Measurements from ENCODE around the gene GPRC5B. TPM values are rescaled to one million over a fixed set of nuclear protein-coding genes. Genes with fewer than 3 reads are reported as not detected.

GPRC5B gene
- total RNA-seq, 2 experiments from 2014 or later: 0.22 to 0.55 TPM

DNA sequence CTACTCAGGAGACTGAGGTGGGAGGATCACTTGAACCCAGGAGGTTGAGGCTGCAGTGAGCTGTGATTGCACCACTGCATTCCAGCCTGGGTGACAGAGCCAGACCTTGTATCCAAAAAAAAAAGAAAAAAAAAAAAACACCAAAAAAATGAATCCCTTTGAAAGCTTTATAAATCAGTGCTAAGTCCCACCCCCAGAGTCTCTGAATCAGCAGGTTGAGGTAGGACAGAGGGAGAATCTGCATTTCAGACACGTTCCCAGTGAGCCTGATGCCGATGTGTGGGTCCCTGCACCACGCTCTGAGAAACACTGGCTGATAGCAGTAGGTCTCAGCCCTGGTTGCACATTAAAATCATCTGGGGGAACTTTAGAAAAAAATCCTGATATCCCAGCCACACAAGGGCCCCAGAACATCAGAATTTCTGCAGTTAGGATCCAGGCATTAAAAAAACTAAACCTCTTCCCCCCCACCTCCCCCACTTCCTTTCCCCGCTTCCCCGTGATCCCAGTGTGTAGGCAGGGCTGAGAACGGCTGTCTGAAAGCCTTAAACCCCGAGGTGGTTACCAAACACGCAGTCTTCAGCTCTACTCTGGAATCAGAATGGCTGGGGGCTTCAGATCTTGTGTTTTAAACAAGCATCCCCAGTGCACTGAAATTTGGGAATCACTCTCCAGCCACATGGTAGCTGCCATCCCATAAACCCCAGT, 27.3 kb upstream of the GPRC5B start:
- intact Hi-C loops (cut with micrococcal nuclease): no loop called here
- no peak overlapping the region for H3K27ac Mint-ChIP-seq
- no peaks in the 10 kb centered on the region for H3K36me3 Mint-ChIP-seq (ENCODE audit: low read depth)
- H3K4me3 Mint-ChIP-seq: no peak overlapping the region
- H3K9me3 Mint-ChIP-seq: no peaks in the 10 kb centered on the region
- H3K27me3 Mint-ChIP-seq (ENCODE audit: low read depth): peaks cover 14% of the 10 kb centered on the region
- peaks cover 8% of the 10 kb centered on the region for H3K4me1 Mint-ChIP-seq (ENCODE audit: low read depth)
- CTCF ChIA-PET: interaction anchor here (1.1 to 2.8 kb wide), 3 partner anchors 388 to 473 kb away, joined by 3 to 11 read pairs (median 8); no protein-coding TSS in a partner anchor
- no peak for DNase-seq

- Mint-ChIP-seq H3K9me3 (no peaks in the 10 kb centered on the region), H3K4me1 (ENCODE audit: low read depth) (peaks cover 8% of the 10 kb centered on the region), H3K4me3 (no peak overlapping the region), H3K36me3 (ENCODE audit: low read depth) (no peaks in the 10 kb centered on the region), H3K27me3 (ENCODE audit: low read depth) (peaks cover 14% of the 10 kb centered on the region), H3K27ac (no peak overlapping the region)
- DNase-seq: no peak
- intact Hi-C loops (cut with micrococcal nuclease): no loop called here
- CTCF ChIA-PET: interaction anchor here (1.1 to 2.8 kb wide), 2 partner anchors 388 to 473 kb away, joined by 3 to 11 read pairs; no protein-coding TSS in a partner anchor
Measured at GRCh38 chr16:19911204-19911603, 26.6 kb upstream of the GPRC5B start.

DNA sequence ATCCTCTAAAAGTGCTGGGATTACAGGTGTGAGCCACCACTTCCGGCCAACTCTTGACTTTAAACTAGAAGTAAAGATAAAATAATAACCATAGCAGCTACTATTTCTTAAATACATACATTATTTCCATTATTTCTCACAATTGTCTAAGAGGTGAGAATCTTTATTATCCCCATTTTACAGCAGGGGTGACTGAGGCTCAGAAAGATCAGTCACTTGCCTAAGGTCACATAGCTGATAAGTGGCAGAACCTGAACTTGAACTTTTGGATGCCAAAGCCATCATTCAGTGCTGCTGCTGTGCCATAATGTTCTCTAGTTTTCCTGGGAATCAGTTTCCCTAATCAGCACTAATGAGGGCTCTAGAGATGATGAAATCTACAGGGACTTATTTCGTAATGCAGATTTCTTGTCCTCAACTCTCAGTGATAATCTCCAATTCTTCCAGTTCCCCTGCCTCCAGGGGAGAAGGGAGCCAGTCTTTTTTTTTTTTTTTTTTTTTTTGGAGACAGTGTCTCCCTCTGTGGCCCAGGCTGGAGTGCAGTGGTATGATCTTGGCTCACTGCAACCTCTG, 25.2 kb upstream of the GPRC5B start:
- no peak for DNase-seq
- Mint-ChIP-seq H3K36me3 (ENCODE audit: low read depth) (no peaks in the 10 kb centered on the region), H3K27me3 (ENCODE audit: low read depth) (peaks cover 14% of the 10 kb centered on the region), H3K4me3 (no peak overlapping the region), H3K4me1 (ENCODE audit: low read depth) (peaks cover 8% of the 10 kb centered on the region), H3K27ac (no peak overlapping the region), H3K9me3 (no peaks in the 10 kb centered on the region)
- CTCF ChIA-PET: interaction anchor here (0.6 to 3.4 kb wide), 2 partner anchors 137 to 391 kb away, joined by 3 to 46 read pairs; no protein-coding TSS in a partner anchor
- intact Hi-C loops (cut with micrococcal nuclease): no loop called here

DNA sequence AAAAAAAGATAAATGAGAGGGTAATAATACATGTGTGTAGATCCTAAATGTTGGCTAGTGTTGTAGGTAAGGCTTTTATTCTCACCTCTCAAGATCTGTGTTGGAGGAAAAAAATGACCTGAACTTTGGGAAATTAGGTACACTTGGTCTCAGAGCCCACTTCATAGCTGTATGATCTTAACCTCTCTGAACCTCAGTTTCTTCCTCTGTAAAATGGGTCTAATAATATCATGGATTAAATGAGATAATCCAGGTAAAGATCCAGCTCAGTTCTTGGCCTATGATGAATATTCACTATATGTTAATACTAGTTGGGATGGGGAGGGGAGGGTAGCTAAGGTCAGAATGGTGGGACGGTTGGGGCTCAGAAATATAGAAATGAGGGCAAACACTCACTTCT, 24.3 kb upstream of the GPRC5B start:
- intact Hi-C loops (cut with micrococcal nuclease): no loop called here
- no peak for DNase-seq
- Mint-ChIP-seq H3K36me3 (ENCODE audit: low read depth) (no peaks in the 10 kb centered on the region), H3K27ac (no peak overlapping the region), H3K4me1 (ENCODE audit: low read depth) (peaks cover 8% of the 10 kb centered on the region), H3K27me3 (ENCODE audit: low read depth) (peaks cover 14% of the 10 kb centered on the region), H3K4me3 (no peak overlapping the region), H3K9me3 (no peaks in the 10 kb centered on the region)
- CTCF ChIA-PET: interaction anchor here (3.4 to 4.0 kb wide), 2 partner anchors 392 to 476 kb away, joined by 46 to 52 read pairs; no protein-coding TSS in a partner anchor

- no peaks in the 10 kb centered on the region for H3K36me3 Mint-ChIP-seq (ENCODE audit: low read depth)
- DNase-seq: peak; percentile 79
- intact Hi-C loops (cut with micrococcal nuclease): loop anchor here (1.0 kb wide), 2 partner anchors 393 to 476 kb away; no protein-coding TSS in a partner anchor
- no peaks in the 10 kb centered on the region for H3K9me3 Mint-ChIP-seq
- peaks cover 14% of the 10 kb centered on the region for H3K27me3 Mint-ChIP-seq (ENCODE audit: low read depth)
- H3K4me3 Mint-ChIP-seq: no peak overlapping the region
- H3K27ac Mint-ChIP-seq: no peak overlapping the region
- H3K4me1 Mint-ChIP-seq (ENCODE audit: low read depth): peaks cover 8% of the 10 kb centered on the region
- CTCF ChIA-PET: interaction anchor here (0.6 to 4.0 kb wide), 38 partner anchors 9 to 1216 kb away, joined by 3 to 52 read pairs (median 4); no protein-coding TSS in a partner anchor
Measured at GRCh38 chr16:19907161-19907992, 22.7 kb upstream of the GPRC5B start.

- intact Hi-C loops (cut with micrococcal nuclease): no loop called here
- no peak overlapping the region for H3K27ac Mint-ChIP-seq
- CTCF ChIA-PET: no interaction called here
- H3K27me3 Mint-ChIP-seq (ENCODE audit: low read depth): peaks cover 2% of the 10 kb centered on the region
- no peak for DNase-seq
- H3K9me3 Mint-ChIP-seq: no peaks in the 10 kb centered on the region
- no peak overlapping the region for H3K4me3 Mint-ChIP-seq
- H3K4me1 Mint-ChIP-seq (ENCODE audit: low read depth): peaks cover 1% of the 10 kb centered on the region
- H3K36me3 Mint-ChIP-seq (ENCODE audit: low read depth): no peaks in the 10 kb centered on the region
Measured at GRCh38 chr16:19901164-19901563, 16.5 kb upstream of the GPRC5B start.

- Mint-ChIP-seq H3K36me3 (ENCODE audit: low read depth) (no peaks in the 10 kb centered on the region), H3K9me3 (no peaks in the 10 kb centered on the region), H3K4me1 (ENCODE audit: low read depth) (peaks cover 1% of the 10 kb centered on the region), H3K27me3 (ENCODE audit: low read depth) (peaks cover 2% of the 10 kb centered on the region), H3K4me3 (no peak overlapping the region), H3K27ac (no peak overlapping the region)
- DNase-seq: no peak
- CTCF ChIA-PET: interaction anchor here (0.7 to 2.3 kb wide), 4 partner anchors 11 to 487 kb away, joined by 3 to 9 read pairs (median 5); no protein-coding TSS in a partner anchor
- intact Hi-C loops (cut with micrococcal nuclease): loop anchor here (1.0 to 2.0 kb wide), 2 partner anchors 401 to 486 kb away; no protein-coding TSS in a partner anchor
Measured at GRCh38 chr16:19899605-19899955, 14.9 kb upstream of the GPRC5B start.

GRCh38 chr16:19898924-19899604, 14.4 kb upstream of the GPRC5B start:
- peaks cover 2% of the 10 kb centered on the region for H3K27me3 Mint-ChIP-seq (ENCODE audit: low read depth)
- intact Hi-C loops (cut with micrococcal nuclease): loop anchor here (1.0 to 2.0 kb wide), 2 partner anchors 402 to 486 kb away; no protein-coding TSS in a partner anchor
- no peaks in the 10 kb centered on the region for H3K9me3 Mint-ChIP-seq
- H3K4me1 Mint-ChIP-seq (ENCODE audit: low read depth): peaks cover 1% of the 10 kb centered on the region
- DNase-seq: peak; percentile 71
- H3K27ac Mint-ChIP-seq: no peak overlapping the region
- CTCF ChIA-PET: interaction anchor here (0.6 to 2.3 kb wide), 11 partner anchors 8 to 488 kb away, joined by 3 to 9 read pairs (median 4); no protein-coding TSS in a partner anchor
- no peak overlapping the region for H3K4me3 Mint-ChIP-seq
- no peaks in the 10 kb centered on the region for H3K36me3 Mint-ChIP-seq (ENCODE audit: low read depth)

DNA sequence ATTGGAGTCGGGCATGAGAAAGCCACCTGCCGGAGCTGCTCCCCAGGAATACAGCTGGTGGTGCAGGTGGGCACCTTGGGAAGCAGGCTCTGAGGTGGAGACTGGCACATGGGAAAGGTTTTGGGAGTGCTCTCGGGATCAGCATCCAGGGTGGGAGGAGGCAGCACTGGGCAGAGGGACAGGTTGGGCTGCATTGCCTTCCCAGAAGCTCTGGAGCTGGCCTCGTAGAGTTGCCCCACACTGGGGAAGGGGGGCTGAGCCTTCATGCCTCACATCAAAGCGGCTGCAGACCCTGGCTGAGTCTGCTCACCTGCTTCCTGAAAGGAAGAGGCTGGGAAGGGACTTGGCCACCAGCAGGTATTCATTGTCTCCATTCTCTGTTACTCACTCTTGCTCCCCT, 13.5 kb upstream of the GPRC5B start:
- no peak for DNase-seq
- intact Hi-C loops (cut with micrococcal nuclease): loop anchor here (2.0 kb wide), 1 partner anchor 403 kb away; no protein-coding TSS in a partner anchor
- no peak overlapping the region for H3K27ac Mint-ChIP-seq
- no peaks in the 10 kb centered on the region for H3K36me3 Mint-ChIP-seq (ENCODE audit: low read depth)
- H3K4me3 Mint-ChIP-seq: no peak overlapping the region
- CTCF ChIA-PET: interaction anchor here (0.7 to 1.7 kb wide), 6 partner anchors 9 to 298 kb away, joined by 3 to 8 read pairs (median 4); no protein-coding TSS in a partner anchor
- peaks cover 1% of the 10 kb centered on the region for H3K4me1 Mint-ChIP-seq (ENCODE audit: low read depth)
- H3K27me3 Mint-ChIP-seq (ENCODE audit: low read depth): peaks cover 2% of the 10 kb centered on the region
- H3K9me3 Mint-ChIP-seq: no peaks in the 10 kb centered on the region

GRCh38 chr16:19896951-19897350, 12.3 kb upstream of the GPRC5B start:
- peaks cover 1% of the 10 kb centered on the region for H3K4me1 Mint-ChIP-seq (ENCODE audit: low read depth)
- no peaks in the 10 kb centered on the region for H3K9me3 Mint-ChIP-seq
- peaks cover 2% of the 10 kb centered on the region for H3K27me3 Mint-ChIP-seq (ENCODE audit: low read depth)
- DNase-seq: no peak
- H3K27ac Mint-ChIP-seq: no peak overlapping the region
- intact Hi-C loops (cut with micrococcal nuclease): no loop called here
- H3K36me3 Mint-ChIP-seq (ENCODE audit: low read depth): no peaks in the 10 kb centered on the region
- CTCF ChIA-PET: interaction anchor here (1.7 kb wide), 1 partner anchor 297 kb away, joined by 3 read pairs; no protein-coding TSS in a partner anchor
- no peak overlapping the region for H3K4me3 Mint-ChIP-seq

DNA sequence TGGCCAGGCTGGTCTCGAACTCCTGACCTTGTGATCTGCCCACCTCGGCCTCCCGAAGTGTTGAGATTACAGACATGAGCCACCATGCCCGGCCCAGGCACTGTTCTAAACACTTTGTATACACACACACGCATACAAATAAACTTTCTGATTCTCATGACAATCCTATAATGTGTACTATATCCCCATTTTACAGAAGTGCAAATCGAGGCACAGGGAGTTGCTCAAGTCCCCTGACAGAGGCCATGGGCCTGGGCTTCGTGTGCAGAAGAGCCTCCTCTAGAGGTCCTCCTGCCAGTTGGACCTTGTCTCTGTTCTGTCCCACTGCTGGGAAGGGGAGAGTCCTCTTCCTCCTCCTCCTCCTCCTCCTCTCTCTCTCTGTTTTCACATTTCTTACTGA, 9.9 kb upstream of the GPRC5B start:
- peaks cover 1% of the 10 kb centered on the region for H3K4me1 Mint-ChIP-seq (ENCODE audit: low read depth)
- peaks cover 4% of the 10 kb centered on the region for H3K9me3 Mint-ChIP-seq
- no peak overlapping the region for H3K27ac Mint-ChIP-seq
- CTCF ChIA-PET: interaction anchor here (0.9 kb wide), 1 partner anchor 311 kb away, joined by 5 read pairs; no protein-coding TSS in a partner anchor
- no peak for DNase-seq
- no peaks in the 10 kb centered on the region for H3K36me3 Mint-ChIP-seq (ENCODE audit: low read depth)
- intact Hi-C loops (cut with micrococcal nuclease): no loop called here
- no peak overlapping the region for H3K4me3 Mint-ChIP-seq
- peaks cover 2% of the 10 kb centered on the region for H3K27me3 Mint-ChIP-seq (ENCODE audit: low read depth)
